SK-N-SH treated with all-trans-retinoic acid at 6 μM for 48 hours (cell line): ENCODE measurements around the gene ARHGAP45.

ENCODE experiments used
- ATAC-seq: fragments of 200-7000 bp; cut with Tn5 transposase; 3 replicates; pipeline ENCODE4 v1.9.1; 2020; ENCODE audit warnings: mild to moderate bottlenecking, moderate library complexity
- ARNTL ChIP-seq: fragments of 450-650 bp; formaldehyde crosslinking; IDR thresholded peaks from 2 replicates; pipeline ENCODE4 v1.5.0; 2020; ENCODE audit warnings: low read depth, mild to moderate bottlenecking, moderate library complexity, borderline replicate concordance
- CSDC2 ChIP-seq: fragments of 250-450 bp; sonication (Bioruptor Pico); IDR thresholded peaks from 2 replicates; pipeline ENCODE4 v1.5.0; 2020; ENCODE audit warnings: mild to moderate bottlenecking, moderate library complexity
- CSRNP3 ChIP-seq: fragments of 250-450 bp; sonication (Bioruptor Pico); IDR thresholded peaks from 2 replicates; pipeline ENCODE4 v1.5.1; 2021; ENCODE audit warnings: mild to moderate bottlenecking, moderate library complexity
- ESRRG ChIP-seq: fragments of 250-450 bp; sonication (Bioruptor Pico); IDR thresholded peaks from 2 replicates; pipeline ENCODE4 v1.6.1; 2021; ENCODE audit warnings: mild to moderate bottlenecking
- ISL1 ChIP-seq: fragments of 250-450 bp; sonication (Bioruptor Pico); IDR thresholded peaks from 2 replicates; pipeline ENCODE4 v2.1.2; 2022; ENCODE audit warnings: mild to moderate bottlenecking, moderate library complexity
- OSR1 ChIP-seq: fragments of 250-450 bp; sonication (Bioruptor Pico); IDR thresholded peaks from 2 replicates; pipeline ENCODE4 v1.8.0; 2022; ENCODE audit warnings: moderate library complexity, mild to moderate bottlenecking, inconsistent platforms
- POU6F1 ChIP-seq: fragments of 250-450 bp; sonication (Bioruptor Pico); IDR thresholded peaks from 2 replicates; pipeline ENCODE4 v1.8.0; 2021; ENCODE audit warnings: low read depth, mild to moderate bottlenecking, moderate library complexity, borderline replicate concordance
- RARB ChIP-seq: fragments of 250-450 bp; sonication (Bioruptor Pico); IDR thresholded peaks from 2 replicates; pipeline ENCODE4 v1.8.0; 2021; ENCODE audit warnings: mild to moderate bottlenecking, moderate library complexity
- SNAI2 ChIP-seq: fragments of 250-450 bp; sonication (Bioruptor Pico); IDR thresholded peaks from 2 replicates; pipeline ENCODE4 v1.5.0; 2020; ENCODE audit warnings: mild to moderate bottlenecking, moderate library complexity
- TCF4 ChIP-seq: fragments of 250-450 bp; sonication (Bioruptor Pico); IDR thresholded peaks from 2 replicates; pipeline ENCODE4 v1.8.0; 2021; ENCODE audit warnings: mild to moderate bottlenecking, moderate library complexity, borderline replicate concordance
- TOX ChIP-seq: fragments of 250-450 bp; sonication (Bioruptor Pico); IDR thresholded peaks from 2 replicates; pipeline ENCODE4 v1.8.0; 2021; ENCODE audit warnings: mild to moderate bottlenecking, moderate library complexity, borderline replicate concordance
- TSHZ2 ChIP-seq: fragments of 250-450 bp; sonication (Bioruptor Pico); IDR thresholded peaks from 2 replicates; pipeline ENCODE4 v1.5.0; 2020; ENCODE audit warnings: mild to moderate bottlenecking, moderate library complexity
- ZC3H10 ChIP-seq: fragments of 250-450 bp; sonication (Bioruptor Pico); IDR thresholded peaks from 2 replicates; pipeline ENCODE4 v1.5.1; 2021; ENCODE audit warnings: mild to moderate bottlenecking, moderate library complexity
- ZFP3 ChIP-seq: fragments of 250-450 bp; sonication (Bioruptor Pico); IDR thresholded peaks from 2 replicates; pipeline ENCODE4 v1.5.0; 2020; ENCODE audit warnings: mild to moderate bottlenecking, moderate library complexity
- ZFP30 ChIP-seq: fragments of 450-650 bp; formaldehyde crosslinking; IDR thresholded peaks from 2 replicates; pipeline ENCODE4 v1.5.0; 2022; ENCODE audit warnings: mild to moderate bottlenecking, moderate library complexity
- ZNF565 ChIP-seq: fragments of 450-650 bp; formaldehyde crosslinking; conservative IDR thresholded peaks from 2 replicates; pipeline ENCODE4 v1.5.0; 2020; ENCODE audit warnings: low read depth, mild to moderate bottlenecking, moderate library complexity
- TF ChIP-seq, protein P1 (sequence below): fragments of 250-450 bp; sonication (Bioruptor Pico); IDR thresholded peaks from 2 replicates; pipeline ENCODE4 v1.8.0; 2020; ENCODE audit warnings: mild to moderate bottlenecking, moderate library complexity, borderline replicate concordance
- TF ChIP-seq, protein P2 (sequence below): fragments of 250-450 bp; sonication (Bioruptor Pico); IDR thresholded peaks from 2 replicates; pipeline ENCODE4 v1.5.1; 2020; ENCODE audit warnings: low read depth, mild to moderate bottlenecking, moderate library complexity

ARHGAP45 gene

DNA sequence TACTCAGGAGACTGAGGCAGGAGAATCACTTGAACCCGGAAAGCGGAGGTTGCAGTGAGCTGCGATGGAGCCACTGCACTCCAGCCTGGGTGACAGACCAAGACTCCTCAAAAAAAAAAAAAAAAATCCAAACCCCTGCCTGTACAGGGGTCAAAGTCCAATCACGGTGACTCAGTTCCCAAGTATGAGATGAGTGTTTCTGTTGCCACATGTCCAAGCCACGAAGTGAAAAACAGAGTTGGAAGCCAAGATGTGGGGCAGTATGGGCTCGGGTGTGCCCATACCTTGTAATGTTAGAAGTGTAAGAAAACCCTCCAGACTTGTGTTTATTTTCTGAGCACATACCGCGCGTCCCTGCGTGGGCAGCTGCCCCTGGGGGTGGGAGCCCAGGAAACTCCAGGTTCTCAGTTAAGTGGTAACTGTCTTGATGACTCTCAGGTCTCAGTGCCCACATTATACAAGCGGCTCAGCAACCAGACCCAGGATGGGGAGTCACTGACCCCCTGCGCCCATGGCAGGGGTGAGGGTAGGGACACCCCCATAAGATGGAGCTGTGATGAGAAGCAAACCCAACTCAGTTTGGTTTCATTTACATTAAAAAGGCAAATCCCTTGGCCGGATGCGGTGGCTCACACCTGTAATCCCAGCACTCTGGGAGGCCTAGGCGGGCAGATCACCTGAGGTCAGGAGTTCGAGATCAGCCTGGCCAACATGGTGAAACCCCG, 35.6 kb downstream of the ARHGAP45 start:
- peak; percentile 48 for ATAC-seq
- TF ChIP-seq ISL1 (CRISPR knock-in tag) (no peak), ESRRG (CRISPR knock-in tag) (no peak), CSRNP3 (no peak), TOX (no peak), OSR1 (CRISPR knock-in tag) (no peak), ZFP30 (CRISPR knock-in tag) (no peak), POU6F1 (CRISPR knock-in tag) (no peak), ZC3H10 (CRISPR knock-in tag) (no peak)
- TF ChIP-seq, protein P1, sequence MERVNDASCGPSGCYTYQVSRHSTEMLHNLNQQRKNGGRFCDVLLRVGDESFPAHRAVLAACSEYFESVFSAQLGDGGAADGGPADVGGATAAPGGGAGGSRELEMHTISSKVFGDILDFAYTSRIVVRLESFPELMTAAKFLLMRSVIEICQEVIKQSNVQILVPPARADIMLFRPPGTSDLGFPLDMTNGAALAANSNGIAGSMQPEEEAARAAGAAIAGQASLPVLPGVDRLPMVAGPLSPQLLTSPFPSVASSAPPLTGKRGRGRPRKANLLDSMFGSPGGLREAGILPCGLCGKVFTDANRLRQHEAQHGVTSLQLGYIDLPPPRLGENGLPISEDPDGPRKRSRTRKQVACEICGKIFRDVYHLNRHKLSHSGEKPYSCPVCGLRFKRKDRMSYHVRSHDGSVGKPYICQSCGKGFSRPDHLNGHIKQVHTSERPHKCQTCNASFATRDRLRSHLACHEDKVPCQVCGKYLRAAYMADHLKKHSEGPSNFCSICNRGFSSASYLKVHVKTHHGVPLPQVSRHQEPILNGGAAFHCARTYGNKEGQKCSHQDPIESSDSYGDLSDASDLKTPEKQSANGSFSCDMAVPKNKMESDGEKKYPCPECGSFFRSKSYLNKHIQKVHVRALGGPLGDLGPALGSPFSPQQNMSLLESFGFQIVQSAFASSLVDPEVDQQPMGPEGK: no peak
- TF ChIP-seq, all 23 proteins: peak for 0

GRCh38 chr19:1103132-1103707, 36.3 kb downstream of the ARHGAP45 start:
- no peak for TF ChIP-seq TCF4 (CRISPR knock-in tag)
- TF ChIP-seq TSHZ2 (CRISPR knock-in tag): 0 out of 2 replicates have a peak, but pooled peaks have one; percentile 31
- TF ChIP-seq, all 23 proteins: peak for 1
- no peak for ATAC-seq

GRCh38 chr19:1103708-1104310, 36.8 kb downstream of the ARHGAP45 start, which contains the start of gene GPX4:
Gene GPX4, plus strand, starts transcription at chr19:1103994. Its CDS starts 50 bp downstream, at chr19:1104044.
- TF ChIP-seq TCF4 (CRISPR knock-in tag) (no peak), ZFP30 (CRISPR knock-in tag) (no peak), ARNTL (CRISPR knock-in tag) (no peak), ZFP3 (CRISPR knock-in tag) (no peak), POU6F1 (CRISPR knock-in tag) (no peak), ZC3H10 (CRISPR knock-in tag) (no peak), OSR1 (CRISPR knock-in tag) (no peak), RARB (CRISPR knock-in tag) (no peak), SNAI2 (CRISPR knock-in tag) (no peak), CSDC2 (no peak), ZNF565 (CRISPR knock-in tag) (no peak), ISL1 (CRISPR knock-in tag) (no peak), ESRRG (CRISPR knock-in tag) (no peak)
- TF ChIP-seq, protein P2, sequence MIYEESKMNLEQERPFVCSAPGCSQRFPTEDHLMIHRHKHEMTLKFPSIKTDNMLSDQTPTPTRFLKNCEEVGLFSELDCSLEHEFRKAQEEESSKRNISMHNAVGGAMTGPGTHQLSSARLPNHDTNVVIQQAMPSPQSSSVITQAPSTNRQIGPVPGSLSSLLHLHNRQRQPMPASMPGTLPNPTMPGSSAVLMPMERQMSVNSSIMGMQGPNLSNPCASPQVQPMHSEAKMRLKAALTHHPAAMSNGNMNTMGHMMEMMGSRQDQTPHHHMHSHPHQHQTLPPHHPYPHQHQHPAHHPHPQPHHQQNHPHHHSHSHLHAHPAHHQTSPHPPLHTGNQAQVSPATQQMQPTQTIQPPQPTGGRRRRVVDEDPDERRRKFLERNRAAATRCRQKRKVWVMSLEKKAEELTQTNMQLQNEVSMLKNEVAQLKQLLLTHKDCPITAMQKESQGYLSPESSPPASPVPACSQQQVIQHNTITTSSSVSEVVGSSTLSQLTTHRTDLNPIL (CRISPR knock-in tag): no peak
- TF ChIP-seq, all 23 proteins: peak for 0

More at GRCh38 chr19:1103708-1104310, 36.8 kb downstream of the ARHGAP45 start, which contains the start of gene GPX4:
- peak; percentile 88 for ATAC-seq
